ENCODE results near the gene CLDN6.
A peak's percentile ranks its signal among the peaks of the same experiment; 100 is the strongest.

The CLDN6 gene

GRCh38 chr16:3027983-3028715 lies 10.2 kb upstream of the CLDN6 start:
- DNase-seq (ENCODE audit: extremely low spot score), result peak; percentile 93
- CTCF ChIA-PET, result interaction anchor here (0.7 to 15.9 kb wide), 27 partner anchors 9 to 160 kb away, joined by 3 to 231 read pairs (median 6); partner anchors contain the start of genes CLDN6, CLDN9, IL32 and MMP25
- TF ChIP-seq CTCF (IDR thresholded peaks at IDR 0.05; ENCODE audit: control extremely low read depth, extremely low read depth, low read depth, missing control alignments), result peak; percentile 96
- POLR2A ChIA-PET, result interaction anchor here (0.6 to 1.5 kb wide), 4 partner anchors 24 to 285 kb away, joined by 3 to 5 read pairs (median 4); no protein-coding TSS in a partner anchor

DNA sequence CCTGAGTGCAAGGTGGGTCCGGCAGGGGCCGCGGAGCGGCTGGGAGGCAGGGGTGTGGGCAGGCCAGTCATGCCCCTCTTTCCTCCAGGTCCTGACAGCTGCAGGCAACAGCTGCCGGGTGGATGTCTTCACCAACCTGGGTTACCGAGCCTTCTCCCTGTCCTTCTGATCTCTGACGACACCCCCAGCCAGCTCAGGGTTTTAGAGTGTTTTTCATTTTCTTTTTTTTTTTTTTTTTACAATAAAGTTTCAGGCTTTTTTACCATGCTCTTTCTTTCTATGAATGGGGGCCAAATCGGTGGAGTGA lies 9.5 kb upstream of the CLDN6 start:
- POLR2A ChIA-PET, result no interaction called here
- TF ChIP-seq CTCF (IDR thresholded peaks at IDR 0.05; ENCODE audit: control extremely low read depth, extremely low read depth, low read depth, missing control alignments), result no peak
- CTCF ChIA-PET, result interaction anchor here (1.1 to 15.9 kb wide), 24 partner anchors 8 to 141 kb away, joined by 3 to 231 read pairs (median 7); partner anchors contain the start of genes CLDN6, CLDN9, IL32 and MMP25
- DNase-seq (ENCODE audit: extremely low spot score), result no peak

GRCh38 chr16:3026609-3027488 lies 8.9 kb upstream of the CLDN6 start:
- ChIA-PET CTCF (interaction anchor here (1.1 to 15.9 kb wide), 16 partner anchors 8 to 142 kb away, joined by 3 to 231 read pairs (median 8); partner anchors contain the start of genes CLDN9, IL32, MMP25 and ZNF213), POLR2A (no interaction called here)
- TF ChIP-seq CTCF (IDR thresholded peaks at IDR 0.05; ENCODE audit: control extremely low read depth, extremely low read depth, low read depth, missing control alignments), result no peak
- no peak for DNase-seq (ENCODE audit: extremely low spot score)

- ChIA-PET POLR2A (no interaction called here), CTCF (interaction anchor here (0.8 to 15.9 kb wide), 4 partner anchors 9 to 105 kb away, joined by 3 to 231 read pairs (median 92); partner anchors contain the start of gene ZNF213)
- TF ChIP-seq CTCF (IDR thresholded peaks at IDR 0.05; ENCODE audit: control extremely low read depth, extremely low read depth, low read depth, missing control alignments), result no peak
- no peak for DNase-seq (ENCODE audit: extremely low spot score)
Observed at GRCh38 chr16:3026003-3026378, 8.0 kb upstream of the CLDN6 start.

- CTCF ChIA-PET, result interaction anchor here (0.8 to 15.9 kb wide), 6 partner anchors 10 to 106 kb away, joined by 3 to 231 read pairs (median 6); partner anchors contain the start of gene ZNF213
- DNase-seq (ENCODE audit: extremely low spot score), result no peak
- POLR2A ChIA-PET, result interaction anchor here (0.7 kb wide), 1 partner anchor 16 kb away, joined by 3 read pairs; no protein-coding TSS in a partner anchor
- no peak for TF ChIP-seq CTCF (IDR thresholded peaks at IDR 0.05; ENCODE audit: control extremely low read depth, extremely low read depth, low read depth, missing control alignments)
Observed at GRCh38 chr16:3025032-3026002, 7.3 kb upstream of the CLDN6 start.

Data from GM10248 (cell line).